HG02588 (cell line): ENCODE measurements around the gene STK25.
"Not testable (repeated sequence)": the region's sequence is repeated elsewhere in the genome, so short reads cannot be mapped to it uniquely, and the experiment has no call there.

ENCODE experiments used
- ATAC-seq: cut with Tn5 transposase; IDR thresholded peaks from one replicate; pipeline ENCODE4 v1.9.1; 2021; ENCODE audit warnings: mild to moderate bottlenecking, moderate library complexity; ENCODE audit not compliant: unreplicated experiment

Gene STK25

GRCh38 chr2:241467777-241468475 lies 40.5 kb downstream of the STK25 start:
- ATAC-seq = no peak

- ATAC-seq = no peak
Observed at GRCh38 chr2:241466230-241466629, 42.2 kb downstream of the STK25 start.

- ATAC-seq = no peak
Observed at GRCh38 chr2:241465543-241465942, 42.8 kb downstream of the STK25 start.

GRCh38 chr2:241463276-241464135 lies 44.9 kb downstream of the STK25 start:
- no peak for ATAC-seq

GRCh38 chr2:241461693-241462677 lies 46.4 kb downstream of the STK25 start:
- ATAC-seq = no peak

- no peak for ATAC-seq
Observed at GRCh38 chr2:241460631-241461030, 47.8 kb downstream of the STK25 start.

- no peak for ATAC-seq
Observed at GRCh38 chr2:241459520-241459919, 48.9 kb downstream of the STK25 start.

GRCh38 chr2:241458687-241459086 lies 49.7 kb downstream of the STK25 start:
- ATAC-seq = no peak

- ATAC-seq = no peak
Observed at GRCh38 chr2:241456546-241456945, 51.8 kb downstream of the STK25 start.

- ATAC-seq = no peak
Observed at GRCh38 chr2:241454837-241455485, 53.4 kb downstream of the STK25 start.

- ATAC-seq = not testable (repeated sequence)
Observed at GRCh38 chr2:241453919-241454318, 54.5 kb downstream of the STK25 start.

GRCh38 chr2:241451840-241452506 lies 56.4 kb downstream of the STK25 start:
- ATAC-seq = no peak

- ATAC-seq = not testable (repeated sequence)
Observed at GRCh38 chr2:241450092-241450491, 58.3 kb downstream of the STK25 start.

- no peak for ATAC-seq
Observed at GRCh38 chr2:241445426-241445825, 63.0 kb downstream of the STK25 start.

- ATAC-seq = no peak
Observed at GRCh38 chr2:241443486-241444223, 64.7 kb downstream of the STK25 start.
